HG02678 (cell line): ENCODE measurements around the gene SSC4D.
"Not testable (repeated sequence)": the region's sequence is repeated elsewhere in the genome, so short reads cannot be mapped to it uniquely, and the experiment has no call there.

Experiments used
- ATAC-seq: cut with Tn5 transposase; IDR thresholded peaks from one replicate; pipeline ENCODE4 v1.9.1; 2021; ENCODE audit warnings: mild to moderate bottlenecking, moderate library complexity; ENCODE audit not compliant: unreplicated experiment

The SSC4D gene

GRCh38 chr7:76387789-76388188 is 21.7 kb downstream of the SSC4D start:
- ATAC-seq = not testable (repeated sequence)

- ATAC-seq = no peak
Measured at GRCh38 chr7:76386691-76387260, 22.7 kb downstream of the SSC4D start.

GRCh38 chr7:76383089-76383944 is 26.2 kb downstream of the SSC4D start:
- ATAC-seq = no peak

- ATAC-seq = no peak
Measured at GRCh38 chr7:76381814-76382213, 27.7 kb downstream of the SSC4D start.

- ATAC-seq = no peak
Measured at GRCh38 chr7:76380623-76380966, 28.9 kb downstream of the SSC4D start.

- no peak for ATAC-seq
Measured at GRCh38 chr7:76377186-76377918, 32.1 kb downstream of the SSC4D start.

- ATAC-seq = no peak
Measured at GRCh38 chr7:76375251-76375650, 34.2 kb downstream of the SSC4D start.

GRCh38 chr7:76372984-76373833 is 36.3 kb downstream of the SSC4D start:
- ATAC-seq = no peak

GRCh38 chr7:76371396-76371795 is 38.1 kb downstream of the SSC4D start:
- ATAC-seq = no peak

GRCh38 chr7:76369018-76369417 is 40.5 kb downstream of the SSC4D start:
- ATAC-seq = no peak

GRCh38 chr7:76368190-76368589 is 41.3 kb downstream of the SSC4D start:
- no peak for ATAC-seq

GRCh38 chr7:76364198-76364584 is 45.3 kb downstream of the SSC4D start:
- ATAC-seq = peak; percentile 5

- ATAC-seq = not testable (repeated sequence)
Measured at GRCh38 chr7:76363754-76364153, 45.7 kb downstream of the SSC4D start.

GRCh38 chr7:76359978-76360638 is 49.4 kb downstream of the SSC4D start:
- ATAC-seq = no peak

- ATAC-seq = peak; percentile 90
Measured at GRCh38 chr7:76359111-76359977, 50.2 kb downstream of the SSC4D start.

- ATAC-seq = peak; percentile 67
Measured at GRCh38 chr7:76358481-76359110, 50.9 kb downstream of the SSC4D start, which contains the start of gene YWHAG. YWHAG (minus strand) TSS chr7:76358991; CDS start chr7:76358808, 183 bp downstream.

- ATAC-seq = peak; percentile 24
Measured at GRCh38 chr7:76358011-76358480, 51.5 kb downstream of the SSC4D start.

- no peak for ATAC-seq
Measured at GRCh38 chr7:76357475-76358010, 52.0 kb downstream of the SSC4D start.
